DMS 273 (cell line): ENCODE data around the gene CSNK1G3.

Experiments used
- DNase-seq: peaks from one replicate; lab custom pipeline; 2025; ENCODE audit not compliant: unreplicated experiment; lab: John Stamatoyannopoulos, UW

The CSNK1G3 gene

DNA sequence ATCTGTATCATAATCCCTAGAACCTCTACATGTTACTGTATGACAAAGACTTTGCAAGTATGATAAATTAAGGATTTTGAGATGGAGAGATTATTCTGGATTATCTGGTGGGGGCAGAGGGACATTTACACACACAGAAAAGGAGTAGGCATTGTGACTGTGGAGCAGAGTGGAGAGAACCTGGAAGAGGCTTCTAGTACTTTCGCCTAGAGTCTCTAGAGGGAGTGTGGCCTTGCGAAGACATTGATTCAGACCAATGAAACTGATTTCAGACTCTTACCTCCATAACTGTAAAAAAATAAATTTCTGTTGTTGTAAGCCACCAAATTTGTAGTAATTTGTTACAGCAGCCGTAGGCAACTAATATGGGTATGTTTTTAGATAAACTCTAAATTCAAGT is 45.9 kb downstream of the CSNK1G3 start:
- DNase-seq: no peak

DNA sequence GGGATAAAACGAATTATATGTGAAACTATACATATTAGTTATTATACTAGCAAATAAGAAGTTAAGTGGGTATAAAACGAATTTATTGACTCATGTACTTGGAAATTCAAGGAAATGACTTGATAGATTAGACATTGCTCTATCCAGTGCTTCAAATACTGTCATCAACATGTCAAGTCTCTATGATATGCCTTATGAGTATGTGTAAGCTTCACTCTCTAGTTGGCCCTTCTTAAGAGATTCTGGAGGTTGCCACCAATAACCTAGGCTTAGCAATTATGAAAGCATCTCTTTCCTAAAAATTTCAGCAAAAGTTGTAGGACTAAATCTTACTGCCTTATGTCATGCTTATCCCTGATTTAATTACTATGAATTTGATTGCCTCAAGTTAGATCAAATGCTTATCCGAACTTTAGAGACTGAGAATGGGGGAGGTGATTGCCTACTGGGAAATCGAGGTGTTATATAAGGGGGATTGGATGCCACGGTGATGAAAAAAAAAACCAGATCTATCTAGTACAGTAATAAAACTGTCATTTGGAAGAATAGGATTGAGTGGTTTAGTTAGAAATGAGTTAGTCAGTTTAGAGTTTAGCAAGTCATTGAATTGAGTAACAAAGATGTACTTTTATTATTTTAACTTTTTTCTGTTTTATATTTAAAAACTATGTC is 46.9 kb downstream of the CSNK1G3 start:
- DNase-seq: no peak

DNA sequence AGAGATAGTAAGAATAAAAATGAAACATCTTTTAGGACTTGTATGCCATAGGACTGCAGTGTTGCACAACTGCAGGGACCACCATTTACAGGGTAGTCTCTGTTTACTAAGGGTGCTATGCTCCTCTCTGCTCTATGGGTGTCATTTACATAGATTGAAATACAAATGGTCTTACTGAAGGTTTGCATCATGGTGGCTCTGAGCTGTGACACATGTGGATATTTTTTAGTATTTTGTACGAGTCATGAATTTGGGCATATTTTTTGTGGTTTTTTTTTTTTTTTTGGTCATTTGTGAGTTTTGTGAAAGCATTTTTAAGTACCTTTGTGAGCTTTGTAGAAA is 47.4 kb downstream of the CSNK1G3 start:
- DNase-seq: no peak

GRCh38 chr5:123561230-123561629 is 49.3 kb downstream of the CSNK1G3 start:
- no peak for DNase-seq

DNA sequence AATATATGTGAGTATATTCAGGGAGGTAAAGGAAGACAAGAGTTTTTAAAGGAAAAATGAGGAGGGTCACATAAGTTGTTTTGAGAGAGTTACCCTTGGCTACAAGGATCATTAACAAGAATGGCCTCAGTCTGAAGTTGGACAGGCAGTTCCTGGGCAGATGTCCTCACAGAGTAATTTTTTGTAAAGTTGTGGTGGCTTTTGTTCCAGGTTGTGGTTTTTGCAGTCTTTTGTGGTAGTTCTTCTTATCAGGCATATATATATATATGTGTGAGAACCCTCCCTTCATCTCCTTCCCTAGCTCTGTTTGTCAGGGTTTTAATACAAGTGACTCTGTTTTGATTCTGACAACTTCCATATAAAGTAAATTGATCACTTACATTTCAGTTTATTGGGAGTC is 60.0 kb downstream of the CSNK1G3 start:
- DNase-seq: no peak

DNA sequence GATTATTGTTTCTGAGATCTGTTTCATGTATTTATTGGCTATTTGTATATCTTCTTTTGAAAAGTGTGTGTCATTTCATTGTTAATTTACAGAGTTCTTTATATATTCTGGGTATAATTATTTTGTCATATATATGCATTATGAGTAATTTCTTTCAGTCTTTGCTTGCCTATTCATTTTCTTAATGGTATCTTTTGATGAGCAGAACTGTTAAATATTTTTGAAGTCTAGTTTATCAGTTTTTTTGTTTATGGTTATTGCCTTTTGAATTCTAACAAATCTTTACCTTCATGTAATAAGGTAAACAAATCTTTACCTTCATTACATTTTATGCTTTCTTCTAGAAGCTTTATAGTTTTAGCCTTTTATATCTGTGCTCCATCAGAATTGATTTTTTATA is 66.4 kb downstream of the CSNK1G3 start:
- no peak for DNase-seq

GRCh38 chr5:123579410-123579809 is 67.4 kb downstream of the CSNK1G3 start:
- no peak for DNase-seq

- DNase-seq: no peak
Measured at GRCh38 chr5:123582550-123583285, 70.7 kb downstream of the CSNK1G3 start.

GRCh38 chr5:123585871-123586270 is 73.9 kb downstream of the CSNK1G3 start:
- no peak for DNase-seq

GRCh38 chr5:123594434-123594833 is 82.5 kb downstream of the CSNK1G3 start:
- no peak for DNase-seq

- DNase-seq: no peak
Measured at GRCh38 chr5:123597018-123597417, 85.0 kb downstream of the CSNK1G3 start.

DNA sequence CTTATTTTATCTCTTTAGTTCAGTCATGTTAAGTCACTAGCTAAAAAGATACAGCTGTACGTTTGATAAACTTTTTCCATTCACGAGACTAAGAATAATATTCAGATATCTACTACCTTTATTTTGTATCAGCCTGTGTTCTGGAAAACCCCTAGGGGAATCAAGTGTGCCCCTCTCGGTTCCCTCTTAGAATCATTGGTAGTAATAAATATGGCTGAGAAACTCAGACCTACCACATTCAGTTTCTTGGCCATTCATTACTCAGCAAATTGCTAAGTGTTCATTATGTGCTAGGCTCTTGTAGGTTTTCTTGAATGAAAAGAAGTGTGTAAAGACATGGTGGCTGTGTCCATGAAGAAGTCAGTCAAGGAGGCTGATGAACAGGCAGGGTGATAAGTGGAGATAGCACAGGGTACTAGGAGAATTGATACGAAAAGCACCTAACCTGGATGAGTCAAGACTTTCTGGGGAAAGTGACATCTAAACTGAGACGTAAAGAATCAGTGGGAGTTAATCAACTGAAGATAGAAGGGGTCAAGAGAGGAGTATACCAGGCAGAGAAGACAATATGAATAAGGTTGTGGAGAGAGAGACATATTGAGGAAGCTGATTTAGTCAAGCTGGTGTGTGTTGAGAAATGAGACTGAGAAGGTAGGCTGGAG is 86.2 kb downstream of the CSNK1G3 start:
- DNase-seq: no peak

DNA sequence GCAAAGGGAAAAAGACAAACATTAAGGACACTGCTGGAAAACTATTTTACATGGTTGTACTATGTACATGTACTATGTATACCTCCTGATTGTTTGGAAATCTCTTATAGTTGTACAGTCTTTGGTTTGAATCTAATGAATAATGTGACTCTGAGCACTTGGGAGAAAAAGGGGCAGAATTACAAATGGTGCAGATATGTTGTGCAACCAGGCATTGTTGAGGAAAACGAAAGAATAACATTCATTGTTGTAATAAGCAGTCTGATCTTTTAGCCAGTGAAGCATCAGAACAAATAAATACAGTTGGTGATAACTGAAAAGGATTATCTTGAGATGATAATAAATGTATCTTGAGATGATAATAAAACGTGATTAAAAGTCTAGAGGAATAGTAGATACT is 87.2 kb downstream of the CSNK1G3 start:
- DNase-seq: no peak

DNA sequence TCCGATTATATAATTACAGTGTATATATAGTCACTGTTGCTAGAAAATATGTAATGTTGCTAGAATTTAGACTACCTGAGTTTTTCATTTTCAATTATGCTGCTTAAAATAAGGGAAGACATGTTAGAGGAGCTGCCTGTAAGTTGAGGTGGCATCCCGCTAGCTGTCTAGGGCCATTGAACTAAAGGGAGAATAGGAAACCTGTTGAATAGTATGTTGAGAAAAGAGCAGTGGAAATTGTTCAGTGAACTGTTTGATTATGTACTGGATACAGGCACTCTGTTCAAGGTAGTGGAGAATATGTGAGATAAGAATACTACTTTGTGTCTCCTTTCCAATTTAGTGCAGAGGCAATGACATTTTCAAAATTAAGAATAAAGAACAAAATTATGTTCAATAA is 89.6 kb downstream of the CSNK1G3 start:
- DNase-seq: no peak

GRCh38 chr5:123605822-123606221 is 93.8 kb downstream of the CSNK1G3 start:
- DNase-seq: no peak

DNA sequence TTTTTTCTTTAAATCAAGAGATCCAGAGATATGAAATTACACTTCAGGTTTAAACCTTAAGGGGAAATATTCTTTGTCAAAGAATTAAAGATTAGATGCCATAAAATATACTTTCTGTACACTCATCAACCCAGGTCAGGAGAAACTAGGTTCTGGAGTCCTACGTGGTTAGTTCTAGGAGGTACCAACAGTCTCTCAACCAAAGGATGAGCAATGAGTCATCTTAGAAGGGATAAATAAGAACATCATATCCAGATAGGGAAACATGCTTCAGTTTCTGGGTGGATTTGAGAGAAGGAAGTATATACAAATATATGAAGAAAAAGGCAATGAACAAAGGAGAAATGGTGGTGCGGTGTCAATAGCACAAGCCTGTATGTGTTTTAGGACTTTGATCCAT is 98.2 kb downstream of the CSNK1G3 start:
- no peak for DNase-seq

GRCh38 chr5:123610665-123611405 is 98.9 kb downstream of the CSNK1G3 start:
- peak; percentile 79 for DNase-seq

- DNase-seq: no peak
Measured at GRCh38 chr5:123611406-123611709, 99.4 kb downstream of the CSNK1G3 start.

- DNase-seq: no peak
Measured at GRCh38 chr5:123617561-123617960, 105.6 kb downstream of the CSNK1G3 start.

- DNase-seq: no peak
Measured at GRCh38 chr5:123626051-123626450, 114.1 kb downstream of the CSNK1G3 start.

DNA sequence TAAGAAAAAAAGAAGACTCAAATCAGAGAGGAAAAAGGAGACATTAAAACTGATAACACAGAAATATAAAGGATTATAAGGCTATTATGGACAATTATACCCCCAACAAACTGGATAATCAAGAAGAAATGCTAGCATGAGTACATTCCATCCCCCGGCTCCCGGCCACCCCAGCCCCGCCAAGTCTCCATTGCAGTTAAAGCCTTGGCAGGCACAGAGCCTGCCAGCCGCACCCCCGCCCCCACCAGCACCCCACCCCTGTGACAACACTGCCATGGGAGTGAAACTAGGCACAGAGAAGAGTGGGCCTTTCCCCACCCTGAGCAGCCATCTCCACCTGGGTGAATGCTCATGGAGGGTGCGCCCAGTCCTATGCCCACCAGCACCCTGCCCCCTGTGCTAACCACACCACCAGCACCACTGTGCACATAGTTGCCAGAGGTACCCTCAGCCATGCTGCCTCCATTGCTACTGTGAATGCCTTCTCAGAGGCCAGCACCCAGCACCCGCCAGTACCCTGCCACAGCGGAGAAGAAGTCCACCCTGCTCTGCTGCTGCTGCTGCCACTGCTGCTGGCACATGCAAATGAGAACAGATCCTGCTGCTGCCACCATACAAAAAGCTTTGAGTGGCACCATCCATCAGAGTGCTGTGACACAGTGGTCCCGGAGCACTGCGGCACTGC is 117.0 kb downstream of the CSNK1G3 start:
- DNase-seq: no peak
